HepG2 (cell line): ENCODE results near the gene ARHGAP31. TPM values are rescaled to one million over a fixed set of nuclear protein-coding genes. Genes with fewer than 3 reads are reported as not detected.

Experiments used
- ATAC-seq: fragments of 200-7000 bp; cut with Tn5 transposase; 3 replicates; pipeline ENCODE4 v1.9.1; 2020; ENCODE audit warnings: mild to moderate bottlenecking, moderate library complexity
- BruUV-seq: library from RNA; stranded (reverse); fragments of 400-500 nt; replicated peaks from 2 replicates; lab custom pipeline; 2021; lab: Mats Ljungman, UMichigan
- CTCF ChIA-PET: fragments of 300-600 bp; formaldehyde crosslinking; extraction: SDS; loops from one replicate; lab custom pipeline; 2021; ENCODE audit warnings: low total read pairs, inconsistent platforms, low intra/inter-chr PET ratio; lab: Yijun Ruan, JAX
- POLR2A ChIA-PET: fragments of 350-600 bp; sonication (Branson Sonifier 250); formaldehyde crosslinking; loops from one replicate; lab custom pipeline; 2020; ENCODE audit warnings: antibody characterized with exemption, inconsistent platforms; lab: Yijun Ruan, JAX
- DNase-seq: peaks from one replicate; pipeline ENCODE4 v3.0.0-alpha.2; 2015; ENCODE audit warnings: low spot score
- FAIRE-seq: peaks from 3 replicates; lab custom pipeline; 2011; peaks lifted over from hg19 to GRCh38; lab: Jason Lieb, UNC
- H2AFZ ChIP-seq: one replicate; pipeline ENCODE4 v1.6.1; 2011; ENCODE audit warnings: low read length, inconsistent platforms
- H3K27ac ChIP-seq: fragments of 300-600 bp; 3 replicates; pipeline ENCODE4 v1.8.0; 2011; ENCODE audit warnings: mixed run types, mild to moderate bottlenecking, mixed read lengths, low read length, inconsistent platforms; ENCODE audit not compliant: insufficient read depth; ENCODE audit errors: extremely low read length
- H3K27me3 ChIP-seq, 2 experiments: fragments of 200-600 bp in 1 of 2; 2 replicates in 1 of 2; 3 replicates in 1 of 2; pipeline versions ENCODE4 v1.6.0 to v1.8.0; 2011; ENCODE audit warnings: low read length in 2 of 2, mild to moderate bottlenecking in 2 of 2, moderate library complexity in 2 of 2, inconsistent platforms in 1 of 2; ENCODE audit not compliant: insufficient read depth in 2 of 2, control insufficient read depth in 1 of 2
- H3K36me3 ChIP-seq, 2 experiments: fragments of 200-600 bp in 1 of 2; replicated peaks in 1 of 2; 2 replicates in 1 of 2; 3 replicates in 1 of 2; pipeline versions ENCODE4 v1.5.1 to v1.8.0; 2011; ENCODE audit warnings: low read length in 2 of 2, inconsistent platforms in 1 of 2; ENCODE audit not compliant: insufficient read depth in 2 of 2, control insufficient read depth in 1 of 2
- H3K4me1 ChIP-seq: 2 replicates; pipeline ENCODE4 v1.5.1; 2012; ENCODE audit warnings: low read length, inconsistent platforms; ENCODE audit not compliant: insufficient read depth
- H3K4me2 ChIP-seq: 2 replicates; pipeline ENCODE4 v1.6.0; 2011; ENCODE audit warnings: low read depth, low read length, inconsistent platforms
- H3K4me3 ChIP-seq, 3 experiments: fragments of 200-600 bp in 1 of 3; sonication (generic), shearing (Covaris generic) in 1 of 3; replicated peaks in 1 of 3; 2 replicates each; pipeline ENCODE4 v1.5.1; 2011 to 2016; ENCODE audit warnings: low read length in 3 of 3, inconsistent platforms in 2 of 3, low read depth in 2 of 3, mild to moderate bottlenecking in 2 of 3, control low read depth in 1 of 3, mixed read lengths in 1 of 3; ENCODE audit not compliant: insufficient read depth in 1 of 3
- H3K79me2 ChIP-seq: one replicate; pipeline ENCODE4 v1.6.1; 2011; ENCODE audit warnings: low read length, inconsistent platforms; ENCODE audit not compliant: insufficient read depth
- H3K9ac ChIP-seq: 2 replicates; pipeline ENCODE4 v1.6.0; 2011; ENCODE audit warnings: mild to moderate bottlenecking, low read depth, low read length, inconsistent platforms; ENCODE audit not compliant: insufficient read depth
- H3K9me3 ChIP-seq: 2 replicates; pipeline ENCODE4 v1.5.1; 2012; ENCODE audit warnings: mild to moderate bottlenecking, low read length
- H4K20me1 ChIP-seq: 2 replicates; pipeline ENCODE4 v1.6.0; 2011; ENCODE audit warnings: inconsistent platforms, mild to moderate bottlenecking, low read length, moderate library complexity; ENCODE audit not compliant: insufficient read depth
- DPF2 ChIP-seq: sonication (generic); formaldehyde crosslinking; IDR thresholded peaks from 2 replicates; pipeline ENCODE4 v1.4.0; 2020; ENCODE audit warnings: mild to moderate bottlenecking, low read depth, missing genetic modification reagents, borderline replicate concordance
- FOXK1 ChIP-seq: sonication (generic); formaldehyde crosslinking; IDR thresholded peaks from 2 replicates; pipeline ENCODE4 v1.4.0; 2020; ENCODE audit warnings: low read depth, missing genetic modification reagents, borderline replicate concordance
- HOXA5 ChIP-seq: sonication (generic); formaldehyde crosslinking; IDR thresholded peaks from 2 replicates; pipeline ENCODE4 v1.4.0; 2020; ENCODE audit warnings: missing genetic modification reagents
- JARID2 ChIP-seq: sonication (generic); formaldehyde crosslinking; IDR thresholded peaks from 2 replicates; pipeline ENCODE4 v1.8.1; 2023; ENCODE audit warnings: missing genetic modification reagents, inconsistent platforms; ENCODE audit not compliant: insufficient replicate concordance
- KLF11 ChIP-seq: IDR thresholded peaks from 2 replicates; pipeline ENCODE4 v1.6.1; 2016; ENCODE audit warnings: missing compliant biosample characterization
- ZNF143 ChIP-seq: sonication (generic); formaldehyde crosslinking; IDR thresholded peaks from 2 replicates; pipeline ENCODE4 v1.4.0; 2020; ENCODE audit warnings: missing genetic modification reagents
- ZNF7 ChIP-seq: IDR thresholded peaks from 2 replicates; pipeline ENCODE4 v1.6.1; 2016; ENCODE audit warnings: missing biosample characterization, missing genetic modification reagents
- ZSCAN12 ChIP-seq: sonication (generic); formaldehyde crosslinking; IDR thresholded peaks from 2 replicates; pipeline ENCODE4 v1.9.0; 2021; ENCODE audit warnings: mild to moderate bottlenecking, missing genetic modification reagents
- ZSCAN31 ChIP-seq: sonication (generic); formaldehyde crosslinking; IDR thresholded peaks from 2 replicates; pipeline ENCODE4 v1.5.0; 2020; ENCODE audit warnings: low read depth, mild to moderate bottlenecking, missing genetic modification reagents
- WGBS: methylation state at CpG from one replicate; pipeline ENCODE4 v1.1.6; 2017; ENCODE audit warnings: low lambda C conversion rate; 5-methylcytosine and 5-hydroxymethylcytosine counted together
- in situ Hi-C: cut with HindIII; loops from 2 replicates; pipeline ENCODE4 v1.10.0; 2017; ENCODE audit warnings: low pct_unique_long_range_greater_than_20kb; ENCODE audit not compliant: extremely low pct_ligation_motif_present
- intact Hi-C: fragments of 100-400 bp; cut with micrococcal nuclease; formaldehyde crosslinking; loops from one replicate; pipeline ENCODE4 v1.10.0; 2022; ENCODE audit not compliant: unreplicated experiment
- polyA plus RNA-seq, 8 experiments: library from polyadenylated mRNA; depleted of rRNA in 3 of 8; stranded (reverse) in 7 of 8; unstranded in 1 of 8; fragments of >200 nt; fragmentation: Illumina TruSeq in 4 of 8; extraction: Trizol in 4 of 8; gene quantifications; 2 replicates each; pipeline versions ENCODE4 v1.2.1 to v1.2.3, GENCODE V29; 2011 to 2016; ENCODE audit warnings: low read depth in 4 of 8, missing spikeins in 1 of 8, mixed read lengths in 1 of 8; ENCODE audit not compliant: insufficient read depth in 1 of 8
- total RNA-seq, 5 experiments: library from RNA; depleted of rRNA; stranded (reverse); fragments of >200 nt; fragmentation: Illumina TruSeq; extraction: Trizol; gene quantifications; 2 replicates each; pipeline ENCODE4 v1.2.3, GENCODE V29; 2016; ENCODE audit warnings: low read depth in 1 of 5
- TF ChIP-seq, protein P1 (sequence below): sonication (generic); formaldehyde crosslinking; IDR thresholded peaks from 2 replicates; pipeline ENCODE4 v1.4.0; 2020; ENCODE audit warnings: missing genetic modification reagents

Gene ARHGAP31
- total and polyA plus RNA-seq, 2 of the 13 experiments (the other 11 are each of a cell fraction or from before 2014, with no cell fraction given) = not detected

DNA sequence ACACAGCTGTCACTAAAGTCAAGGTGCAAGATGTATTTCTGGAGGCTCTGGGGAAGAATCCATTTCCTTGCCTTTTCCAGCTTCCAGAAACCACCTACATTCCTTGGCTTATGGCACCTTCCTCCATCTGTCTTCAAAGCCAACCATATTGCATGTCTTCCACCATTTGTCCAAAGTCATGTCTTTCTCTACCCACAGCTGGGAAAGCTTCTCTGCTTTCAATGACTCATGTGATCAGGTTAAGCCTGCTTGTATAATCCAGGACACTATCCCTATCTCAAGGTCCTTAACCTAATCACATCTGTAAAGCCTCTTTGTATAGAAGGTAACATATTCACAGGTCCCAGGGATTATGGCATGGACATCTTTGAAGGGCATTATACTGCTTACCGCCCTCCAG lies 14.2 kb downstream of the ARHGAP31 start:
- BruUV-seq = no TSS peak
- H3K36me3 ChIP-seq = no peaks in the 10 kb centered on the region
- H3K27me3 ChIP-seq = no peaks in the 10 kb centered on the region; a peak in 1 of 5 replicates
- no peak overlapping the region for H3K27ac ChIP-seq
- no peaks in the 10 kb centered on the region for H3K9me3 ChIP-seq
- TF ChIP-seq ZSCAN31 (CRISPR knock-in tag) = no peak
- no peak for TF ChIP-seq ZNF7
- TF ChIP-seq KLF11 = no peak
- TF ChIP-seq ZNF143 (CRISPR knock-in tag) = no peak
- TF ChIP-seq HOXA5 (CRISPR knock-in tag) = no peak
- TF ChIP-seq DPF2 = no peak
- TF ChIP-seq JARID2 = no peak
- intact Hi-C loops (no loop called here), in situ Hi-C loops (no loop called here)
- ATAC-seq = no peak
- no peak for FAIRE-seq
- H3K4me1 ChIP-seq = no peaks in the 10 kb centered on the region
- H4K20me1 ChIP-seq = no peaks in the 10 kb centered on the region
- no peak overlapping the region for H3K4me3 ChIP-seq
- H3K4me2 ChIP-seq = no peak overlapping the region
- POLR2A ChIA-PET = no interaction called here
- CTCF ChIA-PET = no interaction called here
- no peak overlapping the region for H3K9ac ChIP-seq
- no peak for DNase-seq
- WGBS = 94% methylated on average over 1 of the region's 1 CpG
- no peaks in the 10 kb centered on the region for H3K79me2 ChIP-seq
- H2AFZ ChIP-seq = no peak overlapping the region

DNA sequence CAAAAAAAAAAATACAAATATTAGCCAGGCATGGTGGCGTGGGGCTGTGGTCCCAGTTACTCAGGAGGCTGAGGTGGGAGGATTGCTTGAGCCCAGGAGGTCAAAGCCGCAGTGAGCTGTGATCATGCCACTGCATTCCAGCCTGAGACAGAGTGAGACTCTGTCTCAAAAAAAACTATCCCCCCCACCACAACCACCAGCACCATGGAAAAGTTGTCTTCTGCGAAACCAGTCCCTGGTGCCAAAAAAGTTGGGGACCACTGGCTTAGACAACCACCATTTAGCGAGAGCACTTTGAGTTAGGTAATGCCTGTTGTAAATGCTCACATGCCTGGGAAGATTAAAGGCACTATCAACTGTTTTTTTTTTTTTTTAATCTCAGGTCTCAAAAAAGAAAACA lies 15.4 kb downstream of the ARHGAP31 start:
- H3K9me3 ChIP-seq = no peaks in the 10 kb centered on the region
- H3K79me2 ChIP-seq = no peaks in the 10 kb centered on the region
- ChIA-PET POLR2A (no interaction called here), CTCF (no interaction called here)
- no peaks in the 10 kb centered on the region for H4K20me1 ChIP-seq
- H3K4me2 ChIP-seq = no peak overlapping the region
- no TSS peak for BruUV-seq
- DNase-seq = no peak
- H3K27me3 ChIP-seq = no peaks in the 10 kb centered on the region; a peak in 2 of 5 replicates
- H3K9ac ChIP-seq = no peak overlapping the region
- WGBS = 65% methylated on average over 4 of the region's 4 CpGs
- no peaks in the 10 kb centered on the region for H3K36me3 ChIP-seq
- TF ChIP-seq FOXK1 (CRISPR knock-in tag) = no peak
- TF ChIP-seq ZSCAN12 (CRISPR knock-in tag) = no peak
- TF ChIP-seq, protein P1, sequence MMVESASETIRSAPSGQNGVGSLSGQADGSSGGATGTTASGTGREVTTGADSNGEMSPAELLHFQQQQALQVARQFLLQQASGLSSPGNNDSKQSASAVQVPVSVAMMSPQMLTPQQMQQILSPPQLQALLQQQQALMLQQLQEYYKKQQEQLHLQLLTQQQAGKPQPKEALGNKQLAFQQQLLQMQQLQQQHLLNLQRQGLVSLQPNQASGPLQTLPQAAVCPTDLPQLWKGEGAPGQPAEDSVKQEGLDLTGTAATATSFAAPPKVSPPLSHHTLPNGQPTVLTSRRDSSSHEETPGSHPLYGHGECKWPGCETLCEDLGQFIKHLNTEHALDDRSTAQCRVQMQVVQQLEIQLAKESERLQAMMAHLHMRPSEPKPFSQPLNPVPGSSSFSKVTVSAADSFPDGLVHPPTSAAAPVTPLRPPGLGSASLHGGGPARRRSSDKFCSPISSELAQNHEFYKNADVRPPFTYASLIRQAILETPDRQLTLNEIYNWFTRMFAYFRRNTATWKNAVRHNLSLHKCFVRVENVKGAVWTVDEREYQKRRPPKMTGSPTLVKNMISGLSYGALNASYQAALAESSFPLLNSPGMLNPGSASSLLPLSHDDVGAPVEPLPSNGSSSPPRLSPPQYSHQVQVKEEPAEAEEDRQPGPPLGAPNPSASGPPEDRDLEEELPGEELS = no peak
- TF ChIP-seq, all 625 proteins: peak for 0
- in situ Hi-C loops = no loop called here
- intact Hi-C loops = no loop called here
- Histone ChIP-seq H3K27ac (no peak overlapping the region), H3K4me1 (no peaks in the 10 kb centered on the region), H2AFZ (no peak overlapping the region), H3K4me3 (no peak overlapping the region)
- FAIRE-seq (no peak), ATAC-seq (no peak)
